HG03571 (cell line): Measurements from ENCODE around the gene PLPPR3.
A peak's percentile ranks its signal among the peaks of the same experiment; 100 is the strongest.

Experiments
- ATAC-seq: cut with Tn5 transposase; IDR thresholded peaks from one replicate; pipeline ENCODE4 v1.9.1; 2021; ENCODE audit not compliant: unreplicated experiment

The PLPPR3 gene

DNA sequence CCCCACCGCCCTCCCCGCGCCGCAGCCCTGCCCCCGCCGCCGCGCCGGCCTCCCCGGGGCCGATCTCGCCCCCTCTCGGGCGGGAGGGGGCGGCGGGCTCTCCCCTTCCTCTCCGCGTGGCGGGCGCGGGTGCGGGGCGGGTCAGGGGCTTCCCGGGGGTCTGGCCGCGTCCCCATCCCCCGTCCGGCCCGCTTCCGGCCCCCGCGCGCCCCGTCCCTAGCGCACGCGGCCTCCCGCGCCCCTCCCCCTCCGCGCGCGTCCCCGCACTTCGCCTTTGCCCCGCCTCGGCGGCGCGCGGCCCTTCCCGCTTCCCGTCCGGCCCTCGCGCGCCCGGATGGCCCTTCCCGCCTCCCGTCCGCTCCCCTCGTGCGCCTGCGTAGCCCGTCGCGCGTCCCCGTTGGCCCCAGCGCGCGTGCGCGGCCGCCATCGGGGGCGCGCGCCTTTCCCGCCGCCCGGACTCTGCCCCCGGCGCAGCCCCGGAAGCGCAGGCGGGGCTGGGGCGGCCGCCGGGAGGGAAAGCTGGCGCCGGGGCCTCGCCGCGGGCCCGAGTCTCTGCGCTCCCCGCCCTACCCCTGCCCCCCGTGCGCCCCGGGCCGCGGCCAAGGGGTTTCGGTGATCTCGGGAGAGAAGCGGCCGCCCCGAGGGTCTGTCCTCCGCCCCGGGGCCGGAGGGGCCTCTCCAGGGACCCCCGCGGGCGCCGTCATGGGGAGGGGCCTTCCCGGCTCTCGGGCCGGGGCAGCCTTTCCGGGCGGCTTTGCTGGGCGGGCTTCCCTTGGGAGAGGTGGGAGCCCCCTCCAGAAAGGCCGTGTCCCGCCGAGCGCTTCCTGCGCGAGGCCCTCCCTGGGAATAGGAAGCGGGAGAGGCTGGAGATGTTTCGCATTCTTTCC, 24.0 kb downstream of the PLPPR3 start:
- ATAC-seq, result peak; percentile 35

DNA sequence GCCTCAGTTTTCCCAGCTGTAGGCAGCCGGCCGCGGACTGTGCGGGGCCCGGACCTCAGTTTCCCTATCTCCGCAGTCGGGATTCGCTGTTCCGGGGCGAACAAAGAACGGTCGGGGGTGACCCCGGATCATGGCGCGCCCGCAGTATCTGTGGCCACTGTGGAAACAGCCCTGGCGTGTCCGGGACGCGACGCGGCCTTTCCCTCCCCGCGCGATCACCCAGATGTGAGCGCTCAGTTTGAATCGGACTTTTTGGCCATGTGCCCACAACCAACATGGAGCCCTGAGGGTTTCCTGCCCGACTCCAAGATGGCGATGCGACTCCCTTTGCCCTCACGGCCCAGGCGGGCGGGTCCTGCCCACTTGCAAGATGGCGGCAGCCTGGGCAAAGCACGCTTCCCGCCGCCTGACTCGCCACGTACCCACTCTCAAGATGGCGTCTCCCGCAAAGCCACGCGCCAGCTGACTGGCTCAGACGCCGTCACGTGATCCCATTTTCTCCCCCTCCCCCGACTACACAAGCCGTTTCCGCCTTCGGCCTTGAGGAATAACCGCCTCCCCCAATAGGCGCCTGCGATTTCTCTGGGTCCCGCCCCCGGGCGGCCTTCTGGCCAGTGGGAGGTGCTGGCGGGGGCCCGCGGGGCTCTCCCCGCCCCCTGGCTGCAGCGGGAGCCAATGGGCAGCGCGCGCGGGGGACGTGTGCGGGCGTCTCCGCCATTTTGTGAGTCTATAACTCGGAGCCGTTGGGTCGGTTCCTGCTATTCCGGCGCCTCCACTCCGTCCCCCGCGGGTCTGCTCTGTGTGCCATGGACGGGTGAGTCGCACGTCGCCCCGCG, 24.8 kb downstream of the PLPPR3 start, which contains the start of gene PTBP1:
PTBP1 (plus strand) TSS at position 761 of the 836 bp plus-strand sequence; CDS start at position 807, 46 bp downstream.
- ATAC-seq, result peak; percentile 68

DNA sequence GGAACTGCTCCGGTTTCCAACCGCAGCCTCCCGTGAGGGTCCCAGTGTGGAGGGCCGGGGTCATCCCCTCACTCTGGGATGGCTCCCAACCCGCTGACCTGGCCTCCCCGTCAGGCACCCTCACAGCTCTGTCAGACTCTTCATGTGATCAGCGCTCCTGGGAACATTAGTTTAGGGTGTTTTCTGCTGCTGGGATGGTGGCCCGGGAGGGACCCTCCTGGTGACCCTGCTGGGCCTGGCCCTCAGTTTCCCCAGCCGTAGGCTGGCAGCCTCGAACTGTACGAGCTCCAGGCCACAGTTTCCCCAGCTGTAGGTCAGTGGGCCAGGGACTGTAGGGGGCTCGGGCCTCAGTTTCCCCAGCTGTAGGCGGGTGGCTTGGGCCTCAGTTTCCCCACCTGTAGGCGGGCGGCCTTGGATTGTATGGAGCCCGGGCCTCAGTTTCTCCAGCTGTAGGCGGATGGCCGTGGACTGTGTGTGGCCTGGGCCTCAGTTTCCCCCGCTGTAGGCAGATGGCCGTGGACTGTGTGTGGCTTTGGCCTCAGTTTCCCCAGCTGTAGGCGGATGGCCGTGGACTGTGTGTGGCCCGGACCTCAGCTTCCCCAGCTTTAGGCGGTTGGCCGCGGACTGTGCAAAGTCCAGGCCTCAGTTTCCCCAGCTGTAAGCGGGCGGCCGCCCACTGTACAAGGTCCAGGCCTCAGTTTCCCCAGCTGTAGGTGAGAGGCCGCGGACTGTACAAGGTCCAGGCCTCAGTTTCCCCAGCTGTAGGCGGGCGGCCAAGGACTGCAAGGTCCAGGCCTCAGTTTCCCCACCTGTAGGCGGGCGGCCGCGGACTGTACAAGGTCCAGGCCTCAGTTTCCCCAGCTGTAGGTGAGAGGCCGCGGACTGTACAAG, 25.8 kb downstream of the PLPPR3 start:
- ATAC-seq, result no peak

DNA sequence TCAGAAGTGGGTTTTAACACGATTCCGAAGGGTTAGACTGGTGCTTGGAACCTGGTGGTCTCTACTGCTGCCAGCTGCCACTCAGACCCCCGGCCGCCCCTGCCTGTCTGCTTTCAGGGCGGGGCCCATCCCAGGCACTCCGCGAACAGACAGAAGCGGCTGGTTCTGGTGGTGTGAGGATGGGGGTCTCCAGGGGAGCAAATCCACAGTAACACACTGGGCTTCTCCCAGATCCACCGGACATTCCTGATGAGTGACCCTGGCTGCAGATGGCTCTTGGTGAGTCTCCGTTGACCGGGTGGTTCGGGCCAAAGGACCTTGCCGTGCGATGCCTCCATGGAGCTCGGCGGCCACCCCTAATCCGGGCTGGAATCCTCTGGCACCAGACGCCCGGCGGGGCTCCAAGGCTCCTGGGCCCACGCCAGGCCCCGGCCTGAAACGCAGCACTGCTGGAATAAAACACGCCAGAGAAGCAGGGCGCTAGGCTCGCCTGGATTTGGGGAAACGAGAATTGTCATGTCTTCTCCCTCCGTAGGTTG, 26.6 kb downstream of the PLPPR3 start:
- no peak for ATAC-seq

DNA sequence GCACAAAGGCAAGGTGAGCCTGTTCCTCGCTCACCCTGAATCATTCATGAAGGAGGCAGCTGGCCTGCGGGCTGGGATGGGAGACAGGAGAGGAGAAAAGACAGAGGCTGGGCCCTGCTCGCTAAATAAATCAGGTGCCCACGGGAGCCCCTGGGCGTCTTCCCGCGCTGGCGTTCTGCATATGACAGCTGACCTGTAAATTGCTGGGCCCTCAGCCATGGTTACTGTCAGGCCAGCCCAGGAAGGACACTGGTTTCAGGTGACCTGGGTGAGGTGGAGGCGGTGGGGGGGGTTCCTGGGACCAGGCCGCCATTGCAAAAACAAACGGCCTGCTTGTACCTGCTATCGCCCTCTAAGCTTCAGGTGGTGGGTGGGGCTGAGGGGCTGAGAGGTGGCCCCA, 27.9 kb downstream of the PLPPR3 start:
- ATAC-seq, result no peak

DNA sequence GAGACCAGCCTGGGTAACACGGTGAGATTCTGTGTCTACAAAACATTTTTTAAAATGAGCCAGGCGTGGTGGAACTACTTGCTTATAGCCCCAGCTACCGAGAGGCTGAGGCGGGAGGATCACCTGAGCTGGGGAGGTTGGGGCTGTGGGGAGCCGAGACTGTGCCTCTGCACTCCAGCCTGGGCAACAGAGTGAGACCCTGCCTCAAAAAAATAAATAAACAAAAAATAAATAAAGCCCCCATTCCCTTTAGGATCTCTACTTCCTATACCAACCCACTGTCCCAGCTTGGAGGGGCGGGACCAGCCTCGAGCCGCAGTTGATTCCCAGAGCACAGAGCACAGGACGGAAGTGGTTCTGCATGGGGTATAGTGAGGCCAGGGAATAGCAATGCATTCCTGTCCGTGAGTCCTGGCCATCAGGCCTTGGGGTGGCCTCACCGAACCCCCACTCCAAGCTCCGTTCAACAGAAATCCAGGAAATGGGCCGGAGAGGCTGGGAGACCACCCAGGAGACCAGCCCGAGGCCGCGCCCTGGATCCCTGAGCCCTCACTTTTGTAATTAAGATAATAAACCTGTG, 29.4 kb downstream of the PLPPR3 start:
- no peak for ATAC-seq

DNA sequence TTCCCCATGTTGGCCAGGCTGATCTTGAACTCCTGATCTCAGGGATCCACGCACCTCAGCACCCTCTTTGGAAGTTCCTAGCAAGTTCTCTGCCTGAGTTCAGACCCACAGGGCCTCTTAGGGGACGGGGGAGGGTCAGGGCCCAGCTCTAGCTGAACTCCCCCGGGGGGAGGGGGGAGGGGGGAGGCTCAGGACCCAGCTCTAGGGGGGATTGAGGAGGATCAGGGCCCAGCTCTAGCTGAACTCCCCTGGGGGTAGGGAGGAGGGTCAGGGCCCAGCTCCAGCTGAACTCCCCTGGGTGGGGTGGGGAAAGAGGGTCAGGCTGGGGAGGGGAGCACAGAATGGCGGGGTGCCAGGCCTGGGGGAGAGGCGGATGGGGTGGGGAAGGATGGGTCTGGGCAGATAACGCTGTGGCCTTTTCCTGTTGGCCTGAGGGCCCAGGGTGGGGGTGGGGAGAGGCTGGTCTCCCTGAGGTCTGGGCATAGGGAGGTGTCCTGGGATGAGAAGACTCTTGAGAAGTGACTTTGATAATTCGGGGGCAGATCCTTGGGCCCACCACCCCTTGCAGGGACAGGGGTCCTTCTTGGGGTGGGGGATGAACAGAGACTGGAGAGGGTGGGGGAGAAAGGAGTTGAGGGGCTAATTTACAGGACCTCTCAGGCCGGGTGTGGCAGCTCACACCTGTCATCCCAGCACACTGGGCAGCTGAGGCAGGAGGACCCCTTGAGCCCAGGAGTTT, 30.0 kb downstream of the PLPPR3 start:
- no peak for ATAC-seq

DNA sequence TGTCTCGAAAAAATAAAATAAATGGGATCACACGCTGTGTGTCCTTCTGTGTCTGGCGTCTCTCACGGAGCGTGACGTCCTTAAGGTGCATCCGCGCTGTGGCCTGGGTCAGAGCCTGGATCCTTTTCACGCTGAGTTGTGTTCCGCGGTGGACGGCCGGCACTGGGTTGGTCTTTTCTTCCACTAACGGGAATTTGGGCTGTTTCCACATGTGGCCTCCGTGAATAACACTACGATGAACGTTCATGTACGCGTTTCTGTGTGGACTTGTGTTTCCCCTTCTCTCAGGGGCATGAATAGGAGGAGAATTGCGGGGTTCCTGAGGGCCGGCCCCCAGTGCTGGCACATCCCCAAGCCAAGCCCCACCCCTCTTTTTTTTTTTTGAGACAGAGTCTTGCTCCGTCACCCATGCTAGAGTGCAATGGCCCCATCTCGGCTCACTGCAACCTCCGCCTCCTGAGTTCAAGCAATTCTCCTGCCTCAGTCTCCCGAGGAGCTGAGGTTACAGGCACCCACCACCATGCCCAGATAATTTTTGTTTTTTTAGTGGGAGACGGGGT, 30.7 kb downstream of the PLPPR3 start:
- no peak for ATAC-seq

DNA sequence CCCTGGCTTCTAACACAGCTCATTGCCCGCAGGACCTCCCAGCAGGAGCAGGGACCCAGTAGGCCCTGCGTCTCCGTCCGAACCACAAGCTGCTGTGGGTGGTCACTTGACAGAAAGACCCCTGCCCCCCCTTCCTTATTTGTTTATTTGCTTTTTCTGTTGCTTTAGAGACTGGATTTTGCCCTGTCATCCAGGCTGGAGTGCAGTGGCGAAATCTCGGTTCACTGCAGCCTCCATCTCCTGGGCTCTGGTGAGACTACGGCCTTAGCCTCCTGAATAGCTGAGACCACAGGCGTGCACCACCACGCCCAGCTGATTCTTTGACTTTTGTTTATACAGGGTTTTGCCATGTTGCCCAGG, 32.1 kb downstream of the PLPPR3 start:
- no peak for ATAC-seq

DNA sequence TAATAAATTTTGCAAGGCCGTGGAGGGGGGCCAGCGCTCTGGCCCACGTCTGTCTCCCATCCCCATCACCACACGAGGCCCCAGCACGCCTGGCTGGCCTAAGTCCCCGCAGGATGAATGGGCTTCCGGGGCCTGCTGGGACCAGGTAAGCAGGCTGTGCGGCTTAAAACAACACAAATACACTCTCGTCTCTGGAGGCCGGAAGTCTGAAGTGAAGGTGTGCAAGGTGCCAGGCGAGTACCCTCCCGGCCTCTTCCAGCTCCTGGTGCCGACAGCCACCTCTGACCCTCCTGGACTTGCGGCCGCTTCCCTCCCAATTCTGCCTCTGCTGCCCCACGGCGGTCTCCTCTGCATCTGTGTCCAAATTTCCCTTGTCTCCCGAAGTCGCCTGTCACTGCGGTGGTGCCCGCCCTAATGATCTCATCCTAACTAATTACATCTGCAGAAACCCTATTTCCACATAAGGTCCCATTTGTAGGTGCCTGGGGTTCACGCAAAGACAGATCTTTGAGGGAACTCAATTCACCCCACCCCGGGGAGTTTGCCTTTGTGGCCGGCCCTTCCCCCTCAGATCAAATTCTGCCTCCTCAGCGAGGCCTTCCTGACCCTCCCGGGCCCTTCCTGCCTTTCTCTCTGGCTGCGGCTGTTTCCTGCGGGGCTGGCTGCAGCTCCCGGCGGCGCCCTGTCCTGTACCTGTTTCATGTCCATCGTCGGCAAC, 32.6 kb downstream of the PLPPR3 start:
- ATAC-seq, result no peak

DNA sequence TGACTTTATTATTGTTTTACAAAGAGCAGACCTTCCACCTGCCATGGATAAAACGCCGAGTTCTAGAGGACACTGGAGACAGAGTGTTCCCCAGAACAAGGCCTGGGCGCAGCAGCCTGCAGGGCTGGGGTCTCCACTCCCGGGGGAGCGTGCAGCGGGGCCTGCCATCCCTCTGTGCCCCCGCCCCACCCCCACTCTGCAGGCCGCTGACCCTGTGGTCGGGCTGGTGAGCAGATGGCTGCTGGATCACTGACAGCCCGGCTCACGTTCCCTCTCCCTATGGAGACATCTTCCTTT, 33.1 kb downstream of the PLPPR3 start:
- ATAC-seq, result no peak

DNA sequence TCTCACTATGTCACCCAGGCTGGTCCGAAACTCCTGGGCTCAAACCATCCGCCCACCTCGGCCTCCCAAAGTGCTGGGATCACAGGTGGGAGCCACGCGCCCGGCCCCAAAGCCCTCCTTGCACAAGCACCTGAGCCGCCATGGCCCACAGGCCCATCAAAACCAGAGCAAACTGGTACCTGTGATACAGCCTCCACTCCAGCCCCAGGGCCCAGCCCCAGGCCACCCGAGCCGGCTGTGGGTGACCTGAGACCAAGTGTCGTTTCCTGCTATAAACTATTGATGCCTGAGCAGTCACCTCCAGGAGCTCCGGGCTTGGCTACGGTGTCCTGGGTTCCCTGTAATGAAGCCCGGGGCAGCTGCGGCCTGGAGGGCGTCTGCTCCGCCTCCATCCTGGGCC, 34.2 kb downstream of the PLPPR3 start:
- no peak for ATAC-seq

DNA sequence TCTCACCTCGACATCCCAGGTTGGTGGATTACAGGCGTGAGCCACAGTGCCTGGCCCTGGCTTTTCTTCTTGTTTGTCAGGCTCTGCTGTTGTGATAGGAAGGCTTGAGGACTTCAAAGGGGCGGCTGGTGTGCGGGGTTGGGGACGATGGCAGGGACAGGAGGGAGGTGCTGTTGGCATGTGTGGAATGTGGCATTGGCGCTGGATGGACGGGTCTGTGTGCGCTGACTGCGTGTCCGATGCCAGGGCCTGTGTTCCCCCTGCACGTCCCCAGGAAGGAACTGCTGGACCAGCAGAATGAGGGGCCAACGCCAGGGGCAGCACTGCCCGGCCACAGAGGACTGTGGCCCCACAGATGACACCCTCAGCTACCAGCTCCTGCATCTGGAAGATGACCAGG, 37.2 kb downstream of the PLPPR3 start:
- ATAC-seq, result no peak

DNA sequence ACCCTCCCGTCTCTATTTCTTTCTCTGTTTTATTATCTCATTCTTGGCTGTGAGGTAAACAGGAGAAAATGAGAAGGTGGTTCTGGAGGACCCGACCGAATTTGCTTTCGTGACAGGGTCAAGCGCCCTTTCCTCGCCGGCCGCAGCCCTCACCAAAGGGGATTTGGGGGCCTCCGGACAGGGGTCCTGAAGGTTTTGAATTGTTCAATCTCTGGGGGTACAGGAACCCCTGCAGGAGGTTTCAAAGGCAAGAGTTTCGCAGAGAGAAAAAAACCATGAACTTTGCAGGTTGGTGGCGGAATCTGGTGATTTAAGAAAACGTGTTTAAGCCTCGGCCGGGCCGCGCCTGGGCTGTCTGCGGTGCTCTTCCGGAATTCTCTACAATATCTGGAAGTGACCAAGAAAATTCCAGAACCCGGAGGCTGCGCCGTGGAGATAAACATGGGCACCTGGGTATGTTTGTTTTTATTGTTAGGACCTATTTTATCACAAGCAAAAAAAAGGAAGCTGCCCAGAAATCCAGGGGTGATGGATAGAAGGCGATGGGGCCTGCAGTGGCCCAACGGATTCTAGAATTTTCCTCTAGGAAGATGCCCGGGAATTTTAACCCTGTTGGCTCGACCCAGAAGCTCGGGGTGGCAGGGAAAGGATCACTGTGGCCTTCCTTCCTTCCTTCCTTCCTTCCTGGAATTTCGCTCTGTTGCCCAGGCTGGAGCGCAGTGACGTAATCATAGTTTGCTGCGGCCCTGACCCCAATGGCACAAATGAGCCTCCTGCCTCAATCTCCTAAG, 38.7 kb downstream of the PLPPR3 start:
- no peak for ATAC-seq

DNA sequence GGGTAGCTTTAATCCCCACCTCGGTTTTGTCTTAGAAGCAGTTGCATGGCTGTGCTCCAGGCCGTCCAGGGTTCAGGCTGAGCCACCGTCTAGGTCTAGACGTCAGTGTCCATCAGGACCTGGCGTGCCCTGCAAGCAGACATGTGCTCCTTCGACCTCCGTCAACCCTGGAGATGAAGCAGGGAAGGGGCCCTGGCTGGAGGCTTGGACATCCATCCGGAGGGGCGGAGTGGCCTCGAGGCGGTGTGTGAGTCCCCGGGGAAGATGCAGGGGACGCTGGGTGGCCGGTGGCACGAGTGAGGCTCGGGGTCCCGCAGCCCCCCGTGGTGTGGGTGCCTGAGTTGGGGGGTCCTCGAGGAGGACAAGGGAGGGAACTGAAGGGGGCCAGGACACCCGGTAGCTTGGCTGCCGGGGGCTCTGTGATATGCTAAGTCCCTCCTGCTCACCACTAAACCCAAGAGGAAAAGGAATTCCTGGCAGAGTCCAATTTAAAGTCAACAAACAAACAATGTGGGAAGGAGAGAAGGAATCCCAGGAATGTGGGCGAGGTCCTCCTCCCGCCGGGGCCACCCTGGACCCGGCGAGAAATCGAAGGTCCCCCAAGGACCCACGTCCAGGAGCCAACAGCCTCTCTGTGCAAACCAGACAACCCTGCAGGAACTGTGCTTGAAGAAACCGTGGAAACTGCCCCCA, 39.4 kb downstream of the PLPPR3 start:
- ATAC-seq, result no peak

DNA sequence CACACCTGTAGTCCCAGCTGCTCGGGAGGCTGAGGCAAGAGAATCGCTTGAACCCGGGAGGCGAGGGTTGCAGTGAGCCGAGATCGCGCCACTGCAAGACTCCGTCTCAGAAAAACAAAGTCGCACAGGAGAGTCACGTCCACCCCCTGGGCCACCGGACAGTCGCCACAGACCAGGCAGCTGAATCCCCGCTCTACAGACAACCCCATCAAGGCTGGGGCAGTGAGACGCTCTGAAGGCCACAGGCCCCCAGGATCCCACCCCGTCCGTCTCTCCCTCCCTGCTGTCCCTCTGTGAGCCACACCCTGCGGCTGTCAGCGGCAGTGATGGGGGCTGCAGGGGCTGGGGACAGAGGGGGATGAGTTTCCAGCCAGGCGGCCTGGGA, 40.0 kb downstream of the PLPPR3 start:
- no peak for ATAC-seq

DNA sequence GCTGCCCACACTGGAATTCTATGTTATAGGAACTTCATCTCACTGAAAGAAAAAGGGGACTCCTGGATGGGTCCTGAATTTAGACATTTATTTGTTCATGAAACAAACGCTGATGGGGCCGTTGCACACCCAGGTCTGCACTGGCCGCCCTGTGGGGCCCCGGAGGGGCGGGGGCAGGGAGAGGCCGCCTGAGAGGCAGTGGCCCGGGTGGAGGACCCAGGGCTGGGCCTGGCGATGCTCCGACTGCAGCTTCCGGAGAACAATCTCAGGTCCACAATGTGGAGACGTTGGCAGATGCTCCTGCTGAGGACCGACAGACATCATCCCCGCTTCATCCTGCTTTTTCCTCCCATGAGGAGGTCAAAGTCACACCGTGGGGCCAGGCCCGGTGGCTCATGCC, 40.8 kb downstream of the PLPPR3 start:
- ATAC-seq, result no peak
